ENCODE data around the gene RHOB.
"Not testable (repeated sequence)": the region's sequence is repeated elsewhere in the genome, so short reads cannot be mapped to it uniquely, and the experiment has no call there.

Gene RHOB

GRCh38 chr2:20485612-20486388, 38.9 kb downstream of the RHOB start:
- H3K4me1 Mint-ChIP-seq, result no peaks in the 10 kb centered on the region
- H3K27ac Mint-ChIP-seq, result no peak overlapping the region
- H3K9me3 Mint-ChIP-seq, result no peaks in the 10 kb centered on the region
- no peaks in the 10 kb centered on the region for H3K27me3 Mint-ChIP-seq
- no peak overlapping the region for H3K4me3 Mint-ChIP-seq
- H3K36me3 Mint-ChIP-seq, result no peaks in the 10 kb centered on the region

- no peaks in the 10 kb centered on the region for H3K27me3 Mint-ChIP-seq
Measured at GRCh38 chr2:20486571-20486970, 39.7 kb downstream of the RHOB start.

GRCh38 chr2:20487030-20487391, 40.1 kb downstream of the RHOB start:
- no peak overlapping the region for H3K4me3 Mint-ChIP-seq
- no peaks in the 10 kb centered on the region for H3K27me3 Mint-ChIP-seq
- H3K9me3 Mint-ChIP-seq, result no peaks in the 10 kb centered on the region
- no peaks in the 10 kb centered on the region for H3K36me3 Mint-ChIP-seq
- H3K27ac Mint-ChIP-seq, result no peak overlapping the region
- H3K4me1 Mint-ChIP-seq, result no peaks in the 10 kb centered on the region

More at GRCh38 chr2:20486571-20486970, 39.7 kb downstream of the RHOB start:
- H3K4me1 Mint-ChIP-seq, result no peaks in the 10 kb centered on the region
- H3K27ac Mint-ChIP-seq, result no peak overlapping the region
- no peak overlapping the region for H3K4me3 Mint-ChIP-seq
- no peaks in the 10 kb centered on the region for H3K9me3 Mint-ChIP-seq
- no peaks in the 10 kb centered on the region for H3K36me3 Mint-ChIP-seq

- no peaks in the 10 kb centered on the region for H3K36me3 Mint-ChIP-seq
- H3K4me3 Mint-ChIP-seq, result no peak overlapping the region
- H3K4me1 Mint-ChIP-seq, result no peaks in the 10 kb centered on the region
- no peaks in the 10 kb centered on the region for H3K9me3 Mint-ChIP-seq
- H3K27me3 Mint-ChIP-seq, result no peaks in the 10 kb centered on the region
- H3K27ac Mint-ChIP-seq, result no peak overlapping the region
Measured at GRCh38 chr2:20487392-20488174, 40.7 kb downstream of the RHOB start.

- Mint-ChIP-seq H3K27ac (no peak overlapping the region), H3K36me3 (no peaks in the 10 kb centered on the region), H3K4me3 (no peak overlapping the region), H3K4me1 (no peaks in the 10 kb centered on the region), H3K27me3 (no peaks in the 10 kb centered on the region), H3K9me3 (no peaks in the 10 kb centered on the region)
Measured at GRCh38 chr2:20488201-20488641, 41.3 kb downstream of the RHOB start.

GRCh38 chr2:20488782-20489181, 41.9 kb downstream of the RHOB start:
- Mint-ChIP-seq H3K36me3 (no peaks in the 10 kb centered on the region), H3K27me3 (no peaks in the 10 kb centered on the region), H3K4me3 (no peak overlapping the region), H3K27ac (no peak overlapping the region), H3K9me3 (no peaks in the 10 kb centered on the region), H3K4me1 (no peaks in the 10 kb centered on the region)

GRCh38 chr2:20490300-20491181, 43.7 kb downstream of the RHOB start:
- no peaks in the 10 kb centered on the region for H3K27me3 Mint-ChIP-seq
- H3K36me3 Mint-ChIP-seq, result no peaks in the 10 kb centered on the region
- no peak overlapping the region for H3K4me3 Mint-ChIP-seq
- H3K4me1 Mint-ChIP-seq, result no peaks in the 10 kb centered on the region
- no peak overlapping the region for H3K27ac Mint-ChIP-seq
- no peaks in the 10 kb centered on the region for H3K9me3 Mint-ChIP-seq

GRCh38 chr2:20491739-20492531, 45.1 kb downstream of the RHOB start:
- no peaks in the 10 kb centered on the region for H3K4me1 Mint-ChIP-seq
- no peak overlapping the region for H3K27ac Mint-ChIP-seq
- H3K4me3 Mint-ChIP-seq, result no peak overlapping the region
- H3K9me3 Mint-ChIP-seq, result no peaks in the 10 kb centered on the region
- no peaks in the 10 kb centered on the region for H3K27me3 Mint-ChIP-seq
- no peaks in the 10 kb centered on the region for H3K36me3 Mint-ChIP-seq

GRCh38 chr2:20493095-20493494, 46.2 kb downstream of the RHOB start:
- not testable (repeated sequence) for H3K27me3 Mint-ChIP-seq, H3K36me3 Mint-ChIP-seq, H3K27ac Mint-ChIP-seq, H3K9me3 Mint-ChIP-seq, H3K4me1 Mint-ChIP-seq, H3K4me3 Mint-ChIP-seq

- Mint-ChIP-seq H3K9me3 (no peaks in the 10 kb centered on the region), H3K4me1 (no peaks in the 10 kb centered on the region), H3K4me3 (no peak overlapping the region), H3K27ac (no peak overlapping the region), H3K27me3 (no peaks in the 10 kb centered on the region), H3K36me3 (no peaks in the 10 kb centered on the region)
Measured at GRCh38 chr2:20494241-20494640, 47.4 kb downstream of the RHOB start.

GRCh38 chr2:20496076-20496872, 49.4 kb downstream of the RHOB start:
- Mint-ChIP-seq H3K4me3 (no peak overlapping the region), H3K27ac (no peak overlapping the region), H3K27me3 (no peaks in the 10 kb centered on the region), H3K9me3 (no peaks in the 10 kb centered on the region), H3K36me3 (no peaks in the 10 kb centered on the region), H3K4me1 (no peaks in the 10 kb centered on the region)

- Mint-ChIP-seq H3K4me1 (no peaks in the 10 kb centered on the region), H3K4me3 (no peak overlapping the region), H3K9me3 (no peaks in the 10 kb centered on the region), H3K27me3 (no peaks in the 10 kb centered on the region), H3K36me3 (no peaks in the 10 kb centered on the region), H3K27ac (no peak overlapping the region)
Measured at GRCh38 chr2:20496942-20497341, 50.1 kb downstream of the RHOB start.

All from activated naive CD4-positive, alpha-beta T cell treated with anti-CD3 and anti-CD28 coated beads, Interleukin-2, amount 50 U/mL, for 24 hours (primary cell).